ENCODE data around the gene GPS1.

Gene GPS1

GRCh38 chr17:82049521-82049971 lies 2.2 kb upstream of the GPS1 start:
- H2AFZ ChIP-seq (ENCODE audit: low read length): no peak overlapping the region
- no peak overlapping the region for H3K4me3 ChIP-seq (ENCODE audit: low read depth, low read length, poor library complexity, severe bottlenecking)
- H3F3A ChIP-seq (ENCODE audit: insufficient read depth, low read length): no peaks in the 10 kb centered on the region
- no peaks in the 10 kb centered on the region for H3K9me2 ChIP-seq (ENCODE audit: low read depth, low read length)
- H3K27me3 ChIP-seq (ENCODE audit: insufficient read depth, low read length): no peaks in the 10 kb centered on the region
- TF ChIP-seq EZH2 (IDR thresholded peaks at IDR 0.05; ENCODE audit: borderline replicate concordance, low read length) (no peak), CTCF (IDR thresholded peaks at IDR 0.05; ENCODE audit: low read length) (no peak)
- 0 out of 2 replicates have a peak, but pooled peaks cover 4% of the 10 kb centered on the region for H3K79me2 ChIP-seq (ENCODE audit: insufficient read depth, low read length)
- no peak overlapping the region for H3K4me2 ChIP-seq (ENCODE audit: low read length)
- no peaks in the 10 kb centered on the region for H3K9me3 ChIP-seq (ENCODE audit: low read length)
- peaks cover 12% of the 10 kb centered on the region for H3K36me3 ChIP-seq (ENCODE audit: insufficient read depth, low read length)
- H4K20me1 ChIP-seq (ENCODE audit: insufficient read depth, low read length): no peaks in the 10 kb centered on the region
- H3K9ac ChIP-seq (ENCODE audit: low read length): no peak overlapping the region
- H3K4me1 ChIP-seq (ENCODE audit: insufficient read depth, low read length, severe bottlenecking): peaks cover 27% of the 10 kb centered on the region
- no peak overlapping the region for H3K27ac ChIP-seq (ENCODE audit: low read depth, low read length, poor library complexity, severe bottlenecking)

- Histone ChIP-seq H3K4me2 (ENCODE audit: low read length) (peak overlapping the region; percentile 79; the same call in 1 of the 2 replicates), H3K79me2 (ENCODE audit: insufficient read depth, low read length) (0 out of 2 replicates have a peak, but pooled peaks cover 4% of the 10 kb centered on the region), H2AFZ (ENCODE audit: low read length) (no peak overlapping the region), H3K4me3 (ENCODE audit: low read depth, low read length, poor library complexity, severe bottlenecking) (peak overlapping the region; percentile 100), H3K27ac (ENCODE audit: low read depth, low read length, poor library complexity, severe bottlenecking) (no peak overlapping the region), H3K27me3 (ENCODE audit: insufficient read depth, low read length) (no peaks in the 10 kb centered on the region), H3K4me1 (ENCODE audit: insufficient read depth, low read length, severe bottlenecking) (peaks cover 27% of the 10 kb centered on the region), H4K20me1 (ENCODE audit: insufficient read depth, low read length) (no peaks in the 10 kb centered on the region), H3F3A (ENCODE audit: insufficient read depth, low read length) (no peaks in the 10 kb centered on the region), H3K9ac (ENCODE audit: low read length) (no peak overlapping the region; the same call in 1 of the 2 replicates), H3K9me2 (ENCODE audit: low read depth, low read length) (no peaks in the 10 kb centered on the region), H3K9me3 (ENCODE audit: low read length) (no peaks in the 10 kb centered on the region), H3K36me3 (ENCODE audit: insufficient read depth, low read length) (peaks cover 19% of the 10 kb centered on the region)
- TF ChIP-seq CTCF (IDR thresholded peaks at IDR 0.05; ENCODE audit: low read length) (no peak), EZH2 (IDR thresholded peaks at IDR 0.05; ENCODE audit: borderline replicate concordance, low read length) (no peak)
These were observed 1.4 kb upstream of the GPS1 start for GRCh38 chr17:82050152-82050760.

DNA sequence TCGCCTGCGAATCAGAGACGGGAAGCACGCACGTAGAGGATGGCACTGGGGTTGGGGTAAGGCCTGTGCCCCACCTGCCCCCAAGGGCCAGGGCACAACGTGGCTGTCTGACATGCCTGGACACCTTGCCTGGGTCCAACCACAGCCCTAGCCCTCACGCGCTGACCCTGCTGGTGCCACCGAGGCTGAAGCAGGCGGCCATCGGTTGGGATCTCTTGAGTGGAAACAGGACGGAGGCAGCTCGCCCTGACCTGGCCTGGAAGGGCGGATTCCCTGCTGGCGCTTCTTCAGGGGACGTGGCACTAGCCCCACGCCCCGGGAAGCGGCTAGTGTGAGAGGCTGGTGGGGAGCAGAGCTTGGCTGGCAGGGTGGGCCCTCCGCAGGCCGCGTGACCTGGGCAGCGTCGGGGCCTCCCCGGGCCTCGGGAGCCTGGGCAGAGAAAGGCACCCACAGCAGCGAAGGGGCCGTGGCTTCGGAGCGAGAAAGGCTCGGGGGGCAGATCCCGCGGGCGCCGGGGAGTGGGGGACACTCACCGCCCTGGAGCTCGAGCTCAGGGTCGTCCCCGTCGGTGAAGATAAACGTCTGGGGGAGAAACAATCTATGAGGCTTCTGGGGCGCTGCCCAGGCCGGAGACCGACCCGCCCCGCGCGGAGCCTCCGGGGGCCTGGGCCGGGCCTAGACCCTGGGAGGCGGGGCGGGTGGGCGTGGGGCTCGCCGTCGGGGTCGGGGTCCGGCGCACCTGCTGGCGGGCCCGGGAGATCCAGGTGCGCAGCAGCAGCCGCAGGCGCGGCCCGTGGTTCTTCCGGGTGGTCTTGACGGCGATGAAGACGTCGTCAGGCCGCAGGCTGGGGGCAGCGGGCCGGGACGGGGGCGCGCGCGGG lies 697 bp upstream of the GPS1 start:
- 0 out of 2 replicates have a peak, but pooled peaks cover 4% of the 10 kb centered on the region for H3K79me2 ChIP-seq (ENCODE audit: insufficient read depth, low read length)
- H3K9me3 ChIP-seq (ENCODE audit: low read length): no peaks in the 10 kb centered on the region
- no peaks in the 10 kb centered on the region for H4K20me1 ChIP-seq (ENCODE audit: insufficient read depth, low read length)
- H3K4me1 ChIP-seq (ENCODE audit: insufficient read depth, low read length, severe bottlenecking): peaks cover 27% of the 10 kb centered on the region
- no peaks in the 10 kb centered on the region for H3K27me3 ChIP-seq (ENCODE audit: insufficient read depth, low read length)
- H2AFZ ChIP-seq (ENCODE audit: low read length): no peak overlapping the region
- peak overlapping the region; percentile 100 for H3K4me3 ChIP-seq (ENCODE audit: low read depth, low read length, poor library complexity, severe bottlenecking)
- H3K36me3 ChIP-seq (ENCODE audit: insufficient read depth, low read length): peaks cover 27% of the 10 kb centered on the region
- H3F3A ChIP-seq (ENCODE audit: insufficient read depth, low read length): no peaks in the 10 kb centered on the region
- no peaks in the 10 kb centered on the region for H3K9me2 ChIP-seq (ENCODE audit: low read depth, low read length)
- H3K4me2 ChIP-seq (ENCODE audit: low read length): peak overlapping the region; percentile 79
- peak overlapping the region; percentile 80 for H3K9ac ChIP-seq (ENCODE audit: low read length)
- TF ChIP-seq CTCF (IDR thresholded peaks at IDR 0.05; ENCODE audit: low read length) (no peak), EZH2 (IDR thresholded peaks at IDR 0.05; ENCODE audit: borderline replicate concordance, low read length) (no peak)
- H3K27ac ChIP-seq (ENCODE audit: low read depth, low read length, poor library complexity, severe bottlenecking): no peak overlapping the region
